ENCODE results near the gene CACNB1. TPM values are rescaled to one million over a fixed set of nuclear protein-coding genes. Genes with fewer than 3 reads are reported as not detected.

The CACNB1 gene
- total RNA-seq, 4 donors from 2014 or later, result 7.9 to 32.9 (median 17.1) TPM

GRCh38 chr17:39205112-39205526, 7.7 kb upstream of the CACNB1 start:
- WGBS, result 81% methylated on average over 3 of the region's 3 CpGs
- Histone ChIP-seq H3K36me3 (peaks cover 38% of the 10 kb centered on the region), H3K4me3 (no peak overlapping the region), H3K9me3 (no peaks in the 10 kb centered on the region), H3K27me3 (no peaks in the 10 kb centered on the region), H3K27ac (no peak overlapping the region), H3K4me1 (peaks cover 49% of the 10 kb centered on the region)
- no peak for DNase-seq (ENCODE audit: low spot score in 2 of 2)
- TF ChIP-seq POLR2AphosphoS5 (IDR thresholded peaks at IDR 0.05), result no peak
- TF ChIP-seq POLR2A (IDR thresholded peaks at IDR 0.05), result no peak
- TF ChIP-seq EP300 (IDR thresholded peaks at IDR 0.05), result no peak
- no peak for TF ChIP-seq CTCF (IDR thresholded peaks at IDR 0.05)

GRCh38 chr17:39204245-39204644, 6.8 kb upstream of the CACNB1 start:
- H3K36me3 ChIP-seq, result peaks cover 38% of the 10 kb centered on the region
- no peak overlapping the region for H3K27ac ChIP-seq
- no peak for TF ChIP-seq POLR2A (IDR thresholded peaks at IDR 0.05)
- peaks cover 44% of the 10 kb centered on the region for H3K4me1 ChIP-seq
- no peak overlapping the region for H3K4me3 ChIP-seq
- no peaks in the 10 kb centered on the region for H3K9me3 ChIP-seq
- WGBS, result 78% methylated on average over 8 of the region's 8 CpGs
- no peaks in the 10 kb centered on the region for H3K27me3 ChIP-seq
- no peak for DNase-seq (ENCODE audit: low spot score in 2 of 2)

- no peak for DNase-seq (ENCODE audit: low spot score in 2 of 2)
- peak overlapping the region; percentile 81 for H3K4me3 ChIP-seq
- WGBS, result 33% methylated on average over 11 of the region's 11 CpGs
- peak overlapping the region; percentile 99 for H3K27ac ChIP-seq
- no peaks in the 10 kb centered on the region for H3K27me3 ChIP-seq
- no peaks in the 10 kb centered on the region for H3K9me3 ChIP-seq
- H3K36me3 ChIP-seq, result peaks cover 38% of the 10 kb centered on the region
- TF ChIP-seq EP300 (IDR thresholded peaks at IDR 0.05) (no peak), POLR2A (IDR thresholded peaks at IDR 0.05) (no peak), POLR2AphosphoS5 (IDR thresholded peaks at IDR 0.05) (no peak), CTCF (IDR thresholded peaks at IDR 0.05) (no peak)
- H3K4me1 ChIP-seq, result peaks cover 53% of the 10 kb centered on the region
Measured at GRCh38 chr17:39200957-39201510, 3.6 kb upstream of the CACNB1 start.

GRCh38 chr17:39200070-39200879, 2.8 kb upstream of the CACNB1 start, which contains the start of gene RPL19:
RPL19 (plus strand) TSS chr17:39200283; CDS start chr17:39200345, 62 bp downstream.
- DNase-seq (ENCODE audit: low spot score in 2 of 2), result peak; percentile 86 to 90
- under 1% methylated on average over 39 of the region's 52 CpGs for WGBS
- peak; percentile 52 to 87 (median 52) for TF ChIP-seq POLR2AphosphoS5 (IDR thresholded peaks at IDR 0.05)
- no peak for TF ChIP-seq EP300 (IDR thresholded peaks at IDR 0.05)
- TF ChIP-seq POLR2A (IDR thresholded peaks at IDR 0.05), result peak in 1 of 2 donors; percentile 78
- TF ChIP-seq CTCF (IDR thresholded peaks at IDR 0.05), result no peak
- peak within 1 kb of the TSS; percentile 99 for H3K27ac ChIP-seq
- peaks cover 37% of the 10 kb centered on the region for H3K36me3 ChIP-seq
- peaks cover 60% of the 10 kb centered on the region for H3K4me1 ChIP-seq
- H3K9me3 ChIP-seq, result no peaks in the 10 kb centered on the region
- H3K27me3 ChIP-seq, result no peaks in the 10 kb centered on the region
- peak within 1 kb of the TSS; percentile 81 for H3K4me3 ChIP-seq

DNA sequence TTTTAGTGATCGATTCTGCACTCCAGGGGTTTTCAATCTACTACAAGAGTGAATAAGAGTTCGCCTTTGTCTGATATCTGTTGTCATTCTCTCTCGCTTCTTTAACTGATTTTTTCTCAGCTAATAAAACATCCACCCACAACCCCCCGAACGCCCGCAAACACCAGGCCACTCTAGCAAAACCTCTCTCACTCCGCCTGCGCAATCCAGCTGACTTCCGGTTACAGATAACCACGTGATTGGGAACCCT, 2.3 kb upstream of the CACNB1 start:
- 0% methylated on average over 10 of the region's 10 CpGs for WGBS
- peaks cover 32% of the 10 kb centered on the region for H3K36me3 ChIP-seq
- peak overlapping the region; percentile 99 for H3K27ac ChIP-seq

More for the DNA sequence above, 2.3 kb upstream of the CACNB1 start:
- peak overlapping the region; percentile 81 for H3K4me3 ChIP-seq
- no peak for TF ChIP-seq CTCF (IDR thresholded peaks at IDR 0.05)
- no peak for TF ChIP-seq EP300 (IDR thresholded peaks at IDR 0.05)
- no peak for TF ChIP-seq POLR2A (IDR thresholded peaks at IDR 0.05)
- no peak for TF ChIP-seq POLR2AphosphoS5 (IDR thresholded peaks at IDR 0.05)
- no peaks in the 10 kb centered on the region for H3K27me3 ChIP-seq
- peaks cover 65% of the 10 kb centered on the region for H3K4me1 ChIP-seq
- no peaks in the 10 kb centered on the region for H3K9me3 ChIP-seq
- peak; percentile 96 for DNase-seq (ENCODE audit: low spot score in 2 of 2)
